Measurements from ENCODE around the gene NDUFV3.
A peak's percentile ranks its signal among the peaks of the same experiment; 100 is the strongest.
"Not testable (repeated sequence)": the region's sequence is repeated elsewhere in the genome, so short reads cannot be mapped to it uniquely, and the experiment has no call there.

The NDUFV3 gene

GRCh38 chr21:42892931-42893755 lies at the start of gene NDUFV3:
Gene NDUFV3 (plus strand): TSS chr21:42893309. CDS start chr21:42893334, 25 bp downstream.
- peaks cover 14% of the 10 kb centered on the region for H3K36me3 Mint-ChIP-seq
- no peaks in the 10 kb centered on the region for H3K9me3 Mint-ChIP-seq
- peaks cover 11% of the 10 kb centered on the region for H3K4me1 Mint-ChIP-seq
- ATAC-seq: peak; percentile 99
- peak within 1 kb of the TSS; percentile 92 for H3K4me3 Mint-ChIP-seq
- H3K27ac Mint-ChIP-seq: peak within 1 kb of the TSS; percentile 89
- H3K27me3 Mint-ChIP-seq: no peaks in the 10 kb centered on the region

- H3K9me3 Mint-ChIP-seq: peaks cover 5% of the 10 kb centered on the region
- no peaks in the 10 kb centered on the region for H3K27me3 Mint-ChIP-seq
- ATAC-seq: no peak
- no peak overlapping the region for H3K27ac Mint-ChIP-seq
- H3K4me3 Mint-ChIP-seq: no peak overlapping the region
- H3K36me3 Mint-ChIP-seq: peaks cover 57% of the 10 kb centered on the region
- H3K4me1 Mint-ChIP-seq: peaks cover 6% of the 10 kb centered on the region
Observed at GRCh38 chr21:42844411-42845113, 48.5 kb upstream of the NDUFV3 start.

- no peak overlapping the region for H3K4me3 Mint-ChIP-seq
- peaks cover 63% of the 10 kb centered on the region for H3K36me3 Mint-ChIP-seq
- H3K27me3 Mint-ChIP-seq: no peaks in the 10 kb centered on the region
- no peak overlapping the region for H3K27ac Mint-ChIP-seq
- peaks cover 5% of the 10 kb centered on the region for H3K9me3 Mint-ChIP-seq
- H3K4me1 Mint-ChIP-seq: peaks cover 6% of the 10 kb centered on the region
- ATAC-seq: no peak
Observed at GRCh38 chr21:42845296-42845965, 47.7 kb upstream of the NDUFV3 start.

- Mint-ChIP-seq H3K9me3 (peaks cover 5% of the 10 kb centered on the region), H3K27me3 (no peaks in the 10 kb centered on the region), H3K4me1 (peaks cover 6% of the 10 kb centered on the region), H3K4me3 (no peak overlapping the region), H3K36me3 (peaks cover 70% of the 10 kb centered on the region), H3K27ac (no peak overlapping the region)
- ATAC-seq: no peak
Observed at GRCh38 chr21:42846221-42846620, 46.9 kb upstream of the NDUFV3 start.

GRCh38 chr21:42847051-42847707 lies 45.9 kb upstream of the NDUFV3 start:
- H3K4me3 Mint-ChIP-seq: no peak overlapping the region
- H3K36me3 Mint-ChIP-seq: peaks cover 79% of the 10 kb centered on the region
- H3K27me3 Mint-ChIP-seq: no peaks in the 10 kb centered on the region
- peaks cover 6% of the 10 kb centered on the region for H3K4me1 Mint-ChIP-seq
- no peak overlapping the region for H3K27ac Mint-ChIP-seq
- peaks cover 5% of the 10 kb centered on the region for H3K9me3 Mint-ChIP-seq
- no peak for ATAC-seq

GRCh38 chr21:42847726-42848125 lies 45.4 kb upstream of the NDUFV3 start:
- no peak overlapping the region for H3K4me3 Mint-ChIP-seq
- H3K27ac Mint-ChIP-seq: no peak overlapping the region
- ATAC-seq: no peak

GRCh38 chr21:42848144-42848931 lies 44.8 kb upstream of the NDUFV3 start:
- ATAC-seq, H3K4me1 Mint-ChIP-seq, H3K4me3 Mint-ChIP-seq, H3K27me3 Mint-ChIP-seq, H3K27ac Mint-ChIP-seq, H3K9me3 Mint-ChIP-seq: not testable (repeated sequence)
- H3K36me3 Mint-ChIP-seq: peaks cover 83% of the 10 kb centered on the region

More at GRCh38 chr21:42847726-42848125, 45.4 kb upstream of the NDUFV3 start:
- peaks cover 5% of the 10 kb centered on the region for H3K9me3 Mint-ChIP-seq
- no peaks in the 10 kb centered on the region for H3K27me3 Mint-ChIP-seq
- H3K36me3 Mint-ChIP-seq: peaks cover 83% of the 10 kb centered on the region
- peaks cover 6% of the 10 kb centered on the region for H3K4me1 Mint-ChIP-seq

GRCh38 chr21:42848932-42849758 lies 44.0 kb upstream of the NDUFV3 start:
- Mint-ChIP-seq H3K4me1 (peaks cover 6% of the 10 kb centered on the region), H3K36me3 (peaks cover 82% of the 10 kb centered on the region)

GRCh38 chr21:42849759-42850412 lies 43.2 kb upstream of the NDUFV3 start:
- H3K27ac Mint-ChIP-seq: no peak overlapping the region
- no peak overlapping the region for H3K4me3 Mint-ChIP-seq
- peaks cover 82% of the 10 kb centered on the region for H3K36me3 Mint-ChIP-seq
- H3K27me3 Mint-ChIP-seq: no peaks in the 10 kb centered on the region
- peaks cover 5% of the 10 kb centered on the region for H3K9me3 Mint-ChIP-seq
- peaks cover 6% of the 10 kb centered on the region for H3K4me1 Mint-ChIP-seq
- ATAC-seq: no peak

More at GRCh38 chr21:42848932-42849758, 44.0 kb upstream of the NDUFV3 start:
- H3K27me3 Mint-ChIP-seq: no peaks in the 10 kb centered on the region
- H3K4me3 Mint-ChIP-seq: no peak overlapping the region
- no peak overlapping the region for H3K27ac Mint-ChIP-seq
- no peak for ATAC-seq
- H3K9me3 Mint-ChIP-seq: peaks cover 5% of the 10 kb centered on the region

- H3K36me3 Mint-ChIP-seq: peaks cover 76% of the 10 kb centered on the region
- H3K27me3 Mint-ChIP-seq: no peaks in the 10 kb centered on the region
- H3K4me1 Mint-ChIP-seq: peaks cover 6% of the 10 kb centered on the region
- peaks cover 5% of the 10 kb centered on the region for H3K9me3 Mint-ChIP-seq
- H3K27ac Mint-ChIP-seq: no peak overlapping the region
- H3K4me3 Mint-ChIP-seq: no peak overlapping the region
- ATAC-seq: no peak
Observed at GRCh38 chr21:42850463-42850862, 42.6 kb upstream of the NDUFV3 start.

- peak; percentile 56 for ATAC-seq
- Mint-ChIP-seq H3K27me3 (no peaks in the 10 kb centered on the region), H3K4me3 (no peak overlapping the region), H3K9me3 (peaks cover 5% of the 10 kb centered on the region), H3K4me1 (peaks cover 6% of the 10 kb centered on the region), H3K36me3 (peaks cover 75% of the 10 kb centered on the region), H3K27ac (no peak overlapping the region)
Observed at GRCh38 chr21:42850866-42851391, 42.2 kb upstream of the NDUFV3 start.

- no peak overlapping the region for H3K27ac Mint-ChIP-seq
- peaks cover 5% of the 10 kb centered on the region for H3K9me3 Mint-ChIP-seq
- peaks cover 75% of the 10 kb centered on the region for H3K36me3 Mint-ChIP-seq
- no peak overlapping the region for H3K4me3 Mint-ChIP-seq
- no peaks in the 10 kb centered on the region for H3K27me3 Mint-ChIP-seq
- H3K4me1 Mint-ChIP-seq: peaks cover 2% of the 10 kb centered on the region
- no peak for ATAC-seq
Observed at GRCh38 chr21:42851812-42852665, 41.1 kb upstream of the NDUFV3 start.
